ENCODE results near the gene CD6.

CD6 gene

GRCh38 chr11:60934790-60935605 is 36.5 kb upstream of the CD6 start:
- in situ Hi-C loops (cut with MboI; ENCODE audit: low sequenced_read_pairs), result no loop called here

GRCh38 chr11:60935676-60936442 is 35.6 kb upstream of the CD6 start:
- in situ Hi-C loops (cut with MboI; ENCODE audit: low sequenced_read_pairs), result no loop called here

- in situ Hi-C loops (cut with MboI; ENCODE audit: low sequenced_read_pairs), result no loop called here
Measured at GRCh38 chr11:60936467-60937143, 34.9 kb upstream of the CD6 start.

- in situ Hi-C loops (cut with MboI; ENCODE audit: low sequenced_read_pairs), result no loop called here
Measured at GRCh38 chr11:60937144-60937527, 34.3 kb upstream of the CD6 start.

GRCh38 chr11:60937811-60938210 is 33.7 kb upstream of the CD6 start:
- in situ Hi-C loops (cut with MboI; ENCODE audit: low sequenced_read_pairs), result no loop called here

GRCh38 chr11:60938500-60938899 is 33.0 kb upstream of the CD6 start:
- in situ Hi-C loops (cut with MboI; ENCODE audit: low sequenced_read_pairs), result no loop called here

GRCh38 chr11:60939301-60939700 is 32.2 kb upstream of the CD6 start:
- in situ Hi-C loops (cut with MboI; ENCODE audit: low sequenced_read_pairs), result no loop called here

- in situ Hi-C loops (cut with MboI; ENCODE audit: low sequenced_read_pairs), result no loop called here
Measured at GRCh38 chr11:60939855-60940254, 31.6 kb upstream of the CD6 start.

GRCh38 chr11:60941371-60942119 is 29.9 kb upstream of the CD6 start:
- in situ Hi-C loops (cut with MboI; ENCODE audit: low sequenced_read_pairs), result no loop called here

- in situ Hi-C loops (cut with MboI; ENCODE audit: low sequenced_read_pairs), result no loop called here
Measured at GRCh38 chr11:60942219-60942618, 29.3 kb upstream of the CD6 start.

GRCh38 chr11:60942970-60943565 is 28.4 kb upstream of the CD6 start:
- in situ Hi-C loops (cut with MboI; ENCODE audit: low sequenced_read_pairs), result no loop called here

- in situ Hi-C loops (cut with MboI; ENCODE audit: low sequenced_read_pairs), result no loop called here
Measured at GRCh38 chr11:60944490-60945294, 26.8 kb upstream of the CD6 start.

- in situ Hi-C loops (cut with MboI; ENCODE audit: low sequenced_read_pairs), result no loop called here
Measured at GRCh38 chr11:60945295-60945667, 26.2 kb upstream of the CD6 start.

- in situ Hi-C loops (cut with MboI; ENCODE audit: low sequenced_read_pairs), result no loop called here
Measured at GRCh38 chr11:60946601-60947264, 24.7 kb upstream of the CD6 start.

- in situ Hi-C loops (cut with MboI; ENCODE audit: low sequenced_read_pairs), result no loop called here
Measured at GRCh38 chr11:60947700-60948099, 23.8 kb upstream of the CD6 start.

- in situ Hi-C loops (cut with MboI; ENCODE audit: low sequenced_read_pairs), result no loop called here
Measured at GRCh38 chr11:60948250-60948649, 23.2 kb upstream of the CD6 start.

GRCh38 chr11:60950024-60950423 is 21.5 kb upstream of the CD6 start:
- in situ Hi-C loops (cut with MboI; ENCODE audit: low sequenced_read_pairs), result no loop called here

- in situ Hi-C loops (cut with MboI; ENCODE audit: low sequenced_read_pairs), result no loop called here
Measured at GRCh38 chr11:60950933-60951605, 20.4 kb upstream of the CD6 start.

- in situ Hi-C loops (cut with MboI; ENCODE audit: low sequenced_read_pairs), result no loop called here
Measured at GRCh38 chr11:60951606-60951903, 19.9 kb upstream of the CD6 start.
